AG09309 (cell line): ENCODE measurements around the gene PLA2G4B.

Source experiments
- DNase-seq: peaks from one replicate; pipeline ENCODE4 v3.0.0-alpha.2; 2010; ENCODE audit warnings: low read depth
- H3K4me3 ChIP-seq: 2 replicates; pipeline ENCODE4 v1.5.1; 2011; ENCODE audit warnings: mild to moderate bottlenecking, low read depth, low read length, moderate library complexity; ENCODE audit not compliant: control insufficient read depth
- CTCF ChIP-seq: IDR thresholded peaks from 2 replicates; pipeline ENCODE4 v1.5.1; 2011; ENCODE audit warnings: mild to moderate bottlenecking, low read depth, low read length, inconsistent platforms; ENCODE audit not compliant: insufficient read depth, control insufficient read depth; ENCODE audit errors: missing control alignments

The PLA2G4B gene

GRCh38 chr15:41838400-41838897, at the start of gene PLA2G4B:
PLA2G4B (plus strand) TSS chr15:41838847; CDS start chr15:41838914, 67 bp downstream.
- TF ChIP-seq CTCF = no peak
- H3K4me3 ChIP-seq = no peak within 1 kb of the TSS
- no peak for DNase-seq

GRCh38 chr15:41789236-41789635, 49.4 kb upstream of the PLA2G4B start:
- no peak for DNase-seq
- H3K4me3 ChIP-seq = no peak overlapping the region
- no peak for TF ChIP-seq CTCF

GRCh38 chr15:41789662-41790061, 49.0 kb upstream of the PLA2G4B start:
- no peak for TF ChIP-seq CTCF
- no peak for DNase-seq
- H3K4me3 ChIP-seq = no peak overlapping the region

- no peak for DNase-seq
Observed at GRCh38 chr15:41790169-41790568, 48.5 kb upstream of the PLA2G4B start.

GRCh38 chr15:41790756-41791546, 47.7 kb upstream of the PLA2G4B start:
- TF ChIP-seq CTCF = no peak
- H3K4me3 ChIP-seq = no peak overlapping the region
- DNase-seq = no peak

More at GRCh38 chr15:41790169-41790568, 48.5 kb upstream of the PLA2G4B start:
- no peak overlapping the region for H3K4me3 ChIP-seq
- no peak for TF ChIP-seq CTCF

GRCh38 chr15:41791547-41791937, 47.1 kb upstream of the PLA2G4B start:
- no peak overlapping the region for H3K4me3 ChIP-seq
- TF ChIP-seq CTCF = no peak
- no peak for DNase-seq
